ENCODE measurements around the gene NUCB1. TPM values are rescaled to one million over a fixed set of nuclear protein-coding genes. Genes with fewer than 3 reads are reported as not detected.
"Not testable (repeated sequence)": the region's sequence is repeated elsewhere in the genome, so short reads cannot be mapped to it uniquely, and the experiment has no call there.

Gene NUCB1
- total RNA-seq, 4 donors from 2014 or later: 98.5 to 211 (median 173) TPM

GRCh38 chr19:48905664-48906063 is 5.6 kb downstream of the NUCB1 start:
- Histone ChIP-seq H3K27me3 (no peaks in the 10 kb centered on the region), H3K9me3 (no peaks in the 10 kb centered on the region), H3K4me3 (no peak overlapping the region), H3K4me1 (peaks cover 0 to 9% of the 10 kb centered on the region in 2 donors), H3K27ac (no peak overlapping the region), H3K36me3 (no peaks in the 10 kb centered on the region)
- TF ChIP-seq CTCF (IDR thresholded peaks at IDR 0.05): no peak
- TF ChIP-seq POLR2A (IDR thresholded peaks at IDR 0.05): no peak
- no peak for DNase-seq
- intact Hi-C loops (cut with DNase I; ENCODE audit: low total_unique reads): no loop called here

- H3K9me3 ChIP-seq: no peaks in the 10 kb centered on the region
- no peak overlapping the region for H3K4me3 ChIP-seq
- no peaks in the 10 kb centered on the region for H3K27me3 ChIP-seq
- TF ChIP-seq CTCF (IDR thresholded peaks at IDR 0.05) (no peak), POLR2A (IDR thresholded peaks at IDR 0.05) (no peak)
- intact Hi-C loops (cut with DNase I; ENCODE audit: low total_unique reads): no loop called here
- H3K36me3 ChIP-seq: no peaks in the 10 kb centered on the region
- no peak for DNase-seq
- H3K27ac ChIP-seq: no peak overlapping the region
- H3K4me1 ChIP-seq: peaks cover 0 to 8% of the 10 kb centered on the region in 2 donors
Measured at GRCh38 chr19:48906324-48906723, 6.2 kb downstream of the NUCB1 start.

DNA sequence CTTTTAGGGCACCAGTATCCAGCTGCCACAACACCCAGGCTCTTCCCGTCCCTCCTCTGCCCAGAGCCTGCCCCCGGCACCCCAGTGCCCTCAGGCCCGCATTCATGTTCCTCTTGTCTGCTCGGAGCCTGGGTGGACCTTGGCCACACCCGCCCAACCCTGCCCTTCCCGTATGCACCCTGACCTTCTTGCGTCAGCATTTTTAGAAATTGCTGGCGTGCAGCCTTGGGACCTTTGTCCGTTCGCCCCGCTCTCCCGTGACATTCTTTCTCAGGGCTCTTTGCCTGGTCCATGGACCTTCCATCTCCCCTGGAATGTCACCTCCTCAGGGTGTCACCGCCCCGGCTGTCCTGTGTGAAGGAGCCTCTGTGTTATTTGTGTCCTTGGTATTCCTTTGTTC is 7.6 kb downstream of the NUCB1 start:
- TF ChIP-seq POLR2A (IDR thresholded peaks at IDR 0.05): no peak
- no peak for TF ChIP-seq CTCF (IDR thresholded peaks at IDR 0.05)
- Histone ChIP-seq H3K4me3 (no peak overlapping the region), H3K27me3 (no peaks in the 10 kb centered on the region), H3K4me1 (no peaks in the 10 kb centered on the region), H3K36me3 (no peaks in the 10 kb centered on the region), H3K27ac (peak overlapping the region in 1 of 2 donors; percentile 43), H3K9me3 (no peaks in the 10 kb centered on the region)
- no peak for DNase-seq
- intact Hi-C loops (cut with DNase I; ENCODE audit: low total_unique reads): no loop called here

DNA sequence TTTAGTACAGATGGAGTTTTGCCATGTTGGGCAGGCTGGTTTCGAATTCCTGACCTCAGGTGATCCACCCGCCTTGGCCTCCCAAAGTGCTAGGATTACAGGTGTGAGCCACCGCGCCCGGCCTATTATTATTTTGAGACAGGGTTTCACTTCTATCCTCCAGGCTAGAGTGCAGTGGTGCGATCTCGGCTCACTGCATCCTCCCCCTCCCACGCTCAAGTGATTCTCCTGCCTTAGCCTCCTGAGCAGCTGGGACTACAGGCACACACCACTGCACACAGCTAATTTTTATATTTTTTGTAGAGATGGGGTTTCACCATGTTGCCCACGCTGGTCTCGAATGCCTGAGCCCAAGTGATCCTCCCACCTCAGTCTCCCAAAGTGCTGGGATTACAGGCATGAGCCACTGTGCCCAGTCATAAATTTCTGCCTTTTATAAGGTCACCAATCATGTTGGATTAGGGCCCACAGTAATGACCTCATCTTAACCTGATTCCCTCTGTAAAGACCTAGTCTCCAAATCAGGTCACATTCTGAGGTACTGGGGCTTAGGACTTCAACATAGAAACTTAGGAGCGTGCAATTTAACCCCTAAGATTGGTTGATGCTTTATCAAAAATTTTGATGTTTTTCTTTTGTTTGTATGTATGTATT is 9.4 kb downstream of the NUCB1 start:
- peak overlapping the region; percentile 30 to 63 for H3K27ac ChIP-seq
- intact Hi-C loops (cut with DNase I; ENCODE audit: low total_unique reads); H3K4me1 ChIP-seq; H3K4me3 ChIP-seq; DNase-seq; H3K27me3 ChIP-seq; H3K36me3 ChIP-seq; H3K9me3 ChIP-seq: not testable (repeated sequence)

GRCh38 chr19:48910803-48911202 is 10.7 kb downstream of the NUCB1 start:
- TF ChIP-seq CTCF (IDR thresholded peaks at IDR 0.05): no peak
- no peak for TF ChIP-seq POLR2A (IDR thresholded peaks at IDR 0.05)
- intact Hi-C loops (cut with DNase I; ENCODE audit: low total_unique reads): no loop called here
- no peaks in the 10 kb centered on the region for H3K9me3 ChIP-seq
- H3K4me3 ChIP-seq: no peak overlapping the region
- no peaks in the 10 kb centered on the region for H3K36me3 ChIP-seq
- no peak for DNase-seq
- H3K4me1 ChIP-seq: no peaks in the 10 kb centered on the region
- H3K27me3 ChIP-seq: no peaks in the 10 kb centered on the region
- no peak overlapping the region for H3K27ac ChIP-seq

Data from uterus (tissue), 4 donors.